GM21423 (cell line): ENCODE results near the gene TMEM101.
"Not testable (repeated sequence)": the region's sequence is repeated elsewhere in the genome, so short reads cannot be mapped to it uniquely, and the experiment has no call there.

ENCODE experiments used
- ATAC-seq: cut with Tn5 transposase; IDR thresholded peaks from one replicate; pipeline ENCODE4 v1.9.1; 2021; ENCODE audit warnings: mild to moderate bottlenecking, moderate library complexity; ENCODE audit not compliant: unreplicated experiment

Gene TMEM101

GRCh38 chr17:44000871-44001460, 13.8 kb downstream of the TMEM101 start:
- ATAC-seq: no peak

GRCh38 chr17:44000141-44000860, 14.5 kb downstream of the TMEM101 start:
- no peak for ATAC-seq

- no peak for ATAC-seq
Observed at GRCh38 chr17:43999024-43999423, 15.7 kb downstream of the TMEM101 start.

- ATAC-seq: no peak
Observed at GRCh38 chr17:43998552-43998951, 16.2 kb downstream of the TMEM101 start.

GRCh38 chr17:43997180-43997579, 17.6 kb downstream of the TMEM101 start:
- ATAC-seq: not testable (repeated sequence)

GRCh38 chr17:43995150-43995471, 19.7 kb downstream of the TMEM101 start:
- no peak for ATAC-seq

GRCh38 chr17:43994272-43995149, 20.3 kb downstream of the TMEM101 start:
- ATAC-seq: no peak

- ATAC-seq: no peak
Observed at GRCh38 chr17:43992641-43993040, 22.1 kb downstream of the TMEM101 start.

- ATAC-seq: no peak
Observed at GRCh38 chr17:43988301-43988700, 26.5 kb downstream of the TMEM101 start.

GRCh38 chr17:43987131-43988021, 27.4 kb downstream of the TMEM101 start:
- ATAC-seq: no peak

- no peak for ATAC-seq
Observed at GRCh38 chr17:43986225-43986981, 28.4 kb downstream of the TMEM101 start.

GRCh38 chr17:43984521-43984920, 30.2 kb downstream of the TMEM101 start:
- no peak for ATAC-seq

GRCh38 chr17:43983515-43984411, 31.0 kb downstream of the TMEM101 start:
- ATAC-seq: no peak

- ATAC-seq: no peak
Observed at GRCh38 chr17:43983196-43983514, 31.6 kb downstream of the TMEM101 start.

- ATAC-seq: no peak
Observed at GRCh38 chr17:43982171-43982570, 32.6 kb downstream of the TMEM101 start.

- no peak for ATAC-seq
Observed at GRCh38 chr17:43979671-43980070, 35.1 kb downstream of the TMEM101 start.

GRCh38 chr17:43979011-43979410, 35.8 kb downstream of the TMEM101 start:
- no peak for ATAC-seq

GRCh38 chr17:43978078-43978477, 36.7 kb downstream of the TMEM101 start:
- no peak for ATAC-seq
